ENCODE measurements around the gene KRTAP10-4.
"Not testable (repeated sequence)": the region's sequence is repeated elsewhere in the genome, so short reads cannot be mapped to it uniquely, and the experiment has no call there.

Gene KRTAP10-4, protein sequence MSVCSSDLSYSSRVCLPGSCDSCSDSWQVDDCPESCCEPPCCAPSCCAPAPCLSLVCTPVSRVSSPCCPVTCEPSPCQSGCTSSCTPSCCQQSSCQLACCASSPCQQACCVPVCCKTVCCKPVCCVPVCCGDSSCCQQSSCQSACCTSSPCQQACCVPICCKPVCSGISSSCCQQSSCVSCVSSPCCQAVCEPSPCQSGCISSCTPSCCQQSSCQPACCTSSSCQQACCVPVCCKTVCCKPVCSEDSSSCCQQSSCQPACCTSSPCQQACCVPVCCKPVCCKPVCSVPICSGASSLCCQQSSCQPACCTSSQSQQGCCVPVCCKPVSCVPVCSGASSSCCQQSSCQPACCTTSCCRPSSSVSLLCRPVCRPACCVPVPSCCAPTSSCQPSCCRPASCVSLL

GRCh38 chr21:44573630-44574456, at the start of gene KRTAP10-4:
Gene KRTAP10-4 (plus strand): TSS chr21:44573729. CDS start chr21:44573759, 30 bp downstream.
- DNase-seq (ENCODE audit: low read depth), result not testable (repeated sequence)

DNA sequence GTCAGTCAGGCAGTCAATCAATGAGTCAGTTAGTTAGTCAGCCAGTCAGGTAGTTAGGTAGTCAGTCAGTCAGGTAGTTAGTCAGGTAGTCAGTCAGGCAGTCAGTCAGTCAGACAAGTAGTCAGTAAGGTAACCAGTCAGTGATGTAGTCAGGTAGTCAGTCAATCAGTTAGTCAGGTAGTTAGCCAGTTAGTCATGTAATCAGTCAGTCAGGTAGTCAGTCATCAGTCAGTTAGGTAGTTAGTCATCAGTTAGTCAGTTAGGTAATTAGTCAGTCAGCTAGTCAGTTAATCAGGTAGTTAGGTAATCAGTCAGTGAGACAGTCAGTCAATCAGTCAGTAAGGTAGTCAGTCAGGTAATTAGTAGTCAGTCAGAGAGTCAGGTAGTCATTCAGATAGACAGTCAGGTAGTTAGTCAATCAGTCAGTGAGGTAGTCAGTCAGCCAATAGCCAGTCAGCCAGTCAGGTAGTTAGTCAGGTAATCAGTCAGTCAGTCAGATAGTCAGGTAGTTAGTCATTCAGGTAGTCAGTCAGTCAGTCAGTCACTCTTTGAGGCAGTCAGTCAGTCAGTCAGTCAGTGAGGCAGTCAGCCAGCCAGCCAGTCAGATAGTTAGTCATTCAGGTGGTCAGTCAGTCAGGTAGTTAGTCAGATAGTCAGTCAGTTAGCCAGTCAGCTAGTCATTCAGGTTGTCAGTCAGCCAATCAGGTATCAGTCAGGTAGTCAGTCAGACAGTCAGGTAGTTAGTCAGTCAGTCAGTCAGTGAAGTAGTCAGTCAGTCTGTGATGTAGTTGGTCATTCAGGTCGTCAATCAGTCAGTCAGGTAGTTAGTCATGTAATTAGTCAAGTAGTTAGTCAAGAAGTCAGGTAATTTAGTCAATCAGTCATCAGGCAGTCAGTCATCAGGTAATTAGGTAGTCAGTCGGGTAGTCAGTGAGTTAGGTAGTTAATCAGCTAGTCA, 48.8 kb upstream of the KRTAP10-4 start:
- no peak for DNase-seq (ENCODE audit: low read depth)

GRCh38 chr21:44525391-44526095, 48.0 kb upstream of the KRTAP10-4 start:
- DNase-seq (ENCODE audit: low read depth), result no peak

DNA sequence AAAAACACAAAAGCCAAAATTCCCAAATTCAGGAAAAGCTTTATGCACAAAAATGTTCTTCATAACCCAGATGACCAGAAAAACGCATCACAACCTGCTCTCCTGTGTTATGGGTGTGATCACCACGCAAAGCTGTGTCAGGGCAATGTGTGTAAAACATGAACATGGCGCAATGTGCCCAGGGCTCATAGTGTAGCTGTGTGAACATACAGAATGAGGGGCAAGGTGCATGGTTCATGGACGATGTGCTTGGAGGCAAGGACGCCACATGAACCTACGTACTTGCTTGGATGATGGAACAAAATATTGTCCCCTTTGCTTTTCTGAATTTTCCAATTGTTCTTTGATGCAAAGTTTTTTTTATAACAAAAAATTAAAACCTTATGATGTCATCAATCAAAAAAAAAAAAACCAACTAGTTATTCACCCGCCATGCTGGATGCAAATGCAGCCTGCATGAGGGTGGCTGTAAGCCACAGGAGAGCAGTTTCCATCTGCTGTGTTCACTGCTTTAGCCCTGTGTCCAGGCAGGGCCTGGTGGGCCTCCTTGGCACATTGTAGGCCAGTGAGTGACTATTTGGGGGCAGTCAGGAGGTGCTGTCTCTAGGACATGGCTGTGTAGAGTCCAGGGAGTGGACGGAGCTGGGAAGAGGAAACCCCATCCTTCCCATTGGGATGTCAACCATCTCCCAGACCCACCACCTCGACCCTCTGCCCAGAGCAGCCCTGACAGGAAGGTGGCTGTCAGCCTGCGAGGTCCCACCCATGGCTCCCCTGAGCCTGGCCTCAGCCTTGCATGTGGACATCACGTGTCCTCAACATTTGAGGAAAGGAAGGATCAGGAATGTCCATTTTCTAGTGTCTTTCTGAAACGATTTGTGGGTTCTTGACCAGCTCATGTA, 47.2 kb upstream of the KRTAP10-4 start:
- DNase-seq (ENCODE audit: low read depth), result no peak

GRCh38 chr21:44527156-44527982, 46.2 kb upstream of the KRTAP10-4 start:
- DNase-seq (ENCODE audit: low read depth), result no peak

DNA sequence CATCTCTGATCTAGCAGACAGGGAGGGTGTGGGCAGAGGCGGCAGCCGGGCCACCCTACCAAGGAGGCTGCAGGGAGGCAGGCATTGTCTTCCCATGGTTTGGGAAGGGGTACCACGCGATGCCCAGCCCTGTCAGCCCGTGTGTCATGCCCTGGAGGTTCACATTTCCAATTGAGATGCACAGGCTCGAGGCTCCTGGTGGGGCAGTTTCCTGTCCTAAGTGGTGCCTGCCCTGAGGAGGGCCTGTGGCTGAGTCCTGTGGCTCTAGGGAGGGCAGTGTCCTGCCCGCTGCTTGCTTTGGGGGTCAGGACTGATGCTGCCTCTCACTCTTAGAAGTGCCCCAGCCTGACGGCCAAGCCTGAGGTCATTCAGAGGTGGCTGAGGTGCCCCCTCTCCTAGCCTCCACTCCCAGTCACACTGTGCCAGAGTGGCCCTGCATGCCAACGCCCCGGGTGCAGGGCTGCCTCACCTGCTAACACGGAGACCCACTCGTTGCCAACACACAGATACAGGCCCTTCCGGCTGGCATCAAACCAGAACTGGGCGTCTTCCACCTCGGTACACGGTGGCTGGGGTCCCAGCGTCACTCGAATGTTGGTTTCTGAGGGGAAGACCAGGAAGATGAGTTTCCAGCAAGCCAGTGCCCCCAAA, 45.4 kb upstream of the KRTAP10-4 start:
- DNase-seq (ENCODE audit: low read depth), result no peak

- no peak for DNase-seq (ENCODE audit: low read depth)
These were observed 44.9 kb upstream of the KRTAP10-4 start for GRCh38 chr21:44528634-44528995.

- no peak for DNase-seq (ENCODE audit: low read depth)
These were observed 44.5 kb upstream of the KRTAP10-4 start for GRCh38 chr21:44529011-44529421.

GRCh38 chr21:44529503-44530125, 43.9 kb upstream of the KRTAP10-4 start:
- DNase-seq (ENCODE audit: low read depth), result no peak

DNA sequence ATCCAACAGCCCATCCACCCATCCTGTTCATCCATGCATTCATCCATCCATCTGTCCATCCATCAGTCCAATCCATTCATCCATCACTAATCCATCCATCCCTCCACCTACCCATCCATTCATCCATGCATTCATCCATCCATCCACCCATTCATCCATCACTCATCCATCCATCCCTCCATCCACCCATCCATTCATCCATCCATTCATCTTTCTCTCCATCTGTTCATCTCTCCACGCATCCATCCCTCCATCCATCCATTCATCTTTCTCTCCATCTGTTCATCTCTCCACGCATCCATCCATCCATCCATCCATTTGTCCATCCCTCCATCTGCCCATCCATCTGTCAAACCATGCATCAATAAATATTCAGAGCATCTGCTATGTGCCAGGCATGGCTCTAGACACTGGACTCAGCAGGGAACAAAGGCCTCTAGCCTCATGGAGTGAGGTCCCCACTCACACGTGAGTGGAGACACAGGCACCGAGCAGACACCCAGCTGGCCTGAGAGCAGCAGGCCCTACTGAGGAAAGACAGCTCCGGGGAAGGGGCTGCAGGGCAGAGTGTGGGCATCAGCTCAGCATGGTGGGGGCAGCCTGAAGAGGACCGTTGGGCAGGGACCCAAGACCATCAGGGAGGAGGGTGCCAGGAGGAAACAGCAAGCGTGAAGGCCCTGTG, 43.2 kb upstream of the KRTAP10-4 start:
- DNase-seq (ENCODE audit: low read depth), result no peak

- DNase-seq (ENCODE audit: low read depth), result no peak
These were observed 42.5 kb upstream of the KRTAP10-4 start for GRCh38 chr21:44530903-44531605.

DNA sequence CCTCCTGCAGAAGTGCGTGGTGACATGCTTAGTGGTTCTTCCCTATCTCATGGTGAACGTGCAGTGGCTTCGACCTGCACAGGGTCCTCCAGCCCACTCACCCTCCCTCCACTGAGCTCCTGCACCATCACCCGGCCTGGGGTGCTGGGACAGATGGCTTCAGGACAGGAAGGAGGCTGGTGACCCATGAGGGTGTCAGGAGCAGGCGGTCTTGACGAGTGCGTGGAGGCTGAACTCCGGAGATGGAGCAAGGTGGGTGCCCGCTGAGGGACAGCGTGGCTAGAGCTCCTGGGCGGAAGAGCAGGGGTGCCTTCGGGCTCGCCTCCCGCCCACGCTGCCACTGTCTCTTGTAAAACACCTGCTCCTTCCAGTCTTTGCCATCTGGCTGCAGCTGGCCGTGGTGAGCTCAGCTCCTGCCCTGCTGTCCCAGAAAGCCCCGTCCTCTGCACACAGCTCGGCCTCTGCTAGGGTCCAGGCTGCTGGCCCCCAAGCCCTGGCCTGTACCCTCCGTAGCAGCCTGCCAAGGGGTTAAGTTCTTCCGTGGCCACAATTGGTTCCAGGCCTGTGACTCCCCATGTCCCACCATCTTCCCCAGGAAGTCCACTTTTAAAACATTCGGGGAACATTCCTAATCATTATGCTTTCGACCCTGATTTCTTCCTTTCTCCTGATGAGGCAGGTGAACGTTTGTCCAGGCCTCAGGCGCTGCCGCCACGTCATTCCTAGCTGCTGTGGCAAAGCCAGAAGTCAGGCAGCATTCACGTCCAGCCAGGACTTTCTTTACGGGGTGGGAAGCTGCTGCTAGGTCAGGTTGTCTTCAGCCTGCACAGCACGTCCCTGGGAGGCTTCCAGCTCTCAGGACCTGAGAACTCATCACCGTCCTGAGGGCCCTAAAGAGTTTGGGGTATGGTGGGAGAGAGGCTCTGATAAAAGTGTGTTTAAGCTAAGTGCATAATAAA, 41.6 kb upstream of the KRTAP10-4 start:
- no peak for DNase-seq (ENCODE audit: low read depth)

GRCh38 chr21:44532712-44533111, 40.8 kb upstream of the KRTAP10-4 start:
- no peak for DNase-seq (ENCODE audit: low read depth)

DNA sequence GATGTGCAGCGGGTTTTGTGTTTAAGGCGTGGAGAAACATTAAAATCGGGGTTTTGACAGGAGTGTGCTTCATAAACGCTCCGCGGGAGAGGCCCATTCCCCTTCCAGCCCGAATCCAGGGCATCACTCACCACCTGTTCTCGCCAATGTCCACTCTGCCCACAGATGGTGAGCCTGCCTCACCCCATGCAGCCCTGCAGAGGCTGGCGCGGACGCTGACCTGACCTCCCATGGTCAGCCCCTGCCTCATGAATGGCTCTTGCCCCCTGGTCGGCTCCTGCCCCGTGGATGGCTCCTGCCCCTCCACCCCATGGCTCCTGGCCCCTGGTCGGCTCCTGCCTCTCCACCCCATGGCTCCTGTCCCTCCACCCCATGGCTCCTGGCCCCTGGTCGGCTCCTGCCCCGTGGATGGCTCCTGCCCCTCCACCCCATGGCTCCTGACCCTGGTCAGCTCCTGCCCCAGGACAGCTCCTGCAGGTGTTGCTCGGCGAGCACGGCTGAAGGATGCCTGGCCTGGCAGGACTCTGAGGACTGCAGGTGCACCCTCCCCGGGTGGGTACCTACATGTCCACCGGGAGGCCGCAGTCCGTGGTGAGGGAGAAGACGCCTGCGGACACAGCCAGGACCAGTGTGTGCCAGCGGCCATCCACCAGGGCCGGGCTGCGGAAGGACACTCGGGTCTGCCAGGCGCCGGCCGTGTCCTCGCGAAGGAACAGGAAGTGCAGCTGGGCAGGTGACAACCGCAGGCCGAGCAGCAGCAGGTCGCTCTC, 40.2 kb upstream of the KRTAP10-4 start:
- DNase-seq (ENCODE audit: low read depth), result no peak
